Ovary (tissue), 3 donors: ENCODE data around the gene TAC4.

Source experiments
- POLR2A ChIP-seq: fragments of 450-650 bp; IDR thresholded peaks from one replicate; pipeline ENCODE4 v1.6.1; 2017; ENCODE audit warnings: antibody characterized with exemption, mild to moderate bottlenecking, moderate library complexity
- TF ChIP-seq, protein P1 (sequence below), 3 donors: fragments of 450-650 bp in 2 of 3; fragments of 200-600 bp in 1 of 3; IDR thresholded peaks; one replicate each; pipeline versions ENCODE4 v1.5.1 to v1.8.0; 2016 to 2022; ENCODE audit warnings: antibody characterized with exemption in 3 of 3, mild to moderate bottlenecking in 1 of 3
- donor health status: DM: no; HTN: no; CAD: no.

DNA sequence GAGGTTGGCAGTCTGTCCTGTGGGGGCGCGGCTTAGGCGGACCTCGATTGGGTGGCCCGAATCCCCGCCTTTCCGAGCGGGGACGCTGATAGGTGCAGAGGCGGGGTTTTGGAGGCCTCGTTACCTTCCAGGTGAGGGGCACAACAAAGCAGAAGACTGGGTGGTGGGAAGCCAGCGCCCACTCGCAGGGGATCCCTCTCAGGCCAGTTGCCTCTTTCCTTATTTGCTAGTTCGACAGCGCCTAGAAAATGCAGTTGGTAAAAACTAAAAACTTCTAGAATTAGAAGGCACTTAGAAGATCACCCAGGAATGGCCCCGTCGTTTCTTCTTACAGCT, 58.7 kb downstream of the TAC4 start:
- no peak for TF ChIP-seq POLR2A
- TF ChIP-seq, protein P1, sequence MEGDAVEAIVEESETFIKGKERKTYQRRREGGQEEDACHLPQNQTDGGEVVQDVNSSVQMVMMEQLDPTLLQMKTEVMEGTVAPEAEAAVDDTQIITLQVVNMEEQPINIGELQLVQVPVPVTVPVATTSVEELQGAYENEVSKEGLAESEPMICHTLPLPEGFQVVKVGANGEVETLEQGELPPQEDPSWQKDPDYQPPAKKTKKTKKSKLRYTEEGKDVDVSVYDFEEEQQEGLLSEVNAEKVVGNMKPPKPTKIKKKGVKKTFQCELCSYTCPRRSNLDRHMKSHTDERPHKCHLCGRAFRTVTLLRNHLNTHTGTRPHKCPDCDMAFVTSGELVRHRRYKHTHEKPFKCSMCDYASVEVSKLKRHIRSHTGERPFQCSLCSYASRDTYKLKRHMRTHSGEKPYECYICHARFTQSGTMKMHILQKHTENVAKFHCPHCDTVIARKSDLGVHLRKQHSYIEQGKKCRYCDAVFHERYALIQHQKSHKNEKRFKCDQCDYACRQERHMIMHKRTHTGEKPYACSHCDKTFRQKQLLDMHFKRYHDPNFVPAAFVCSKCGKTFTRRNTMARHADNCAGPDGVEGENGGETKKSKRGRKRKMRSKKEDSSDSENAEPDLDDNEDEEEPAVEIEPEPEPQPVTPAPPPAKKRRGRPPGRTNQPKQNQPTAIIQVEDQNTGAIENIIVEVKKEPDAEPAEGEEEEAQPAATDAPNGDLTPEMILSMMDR (IDR thresholded peaks at IDR 0.05): no peak
